Kidney (tissue), 14 donors: ENCODE results near the gene PPM1B. TPM values are rescaled to one million over a fixed set of nuclear protein-coding genes. Genes with fewer than 3 reads are reported as not detected.

Experiments used
- DNase-seq, 5 donors: peaks; one replicate each; pipeline ENCODE4 v3.0.0-alpha.2; 2013 to 2020
- FAIRE-seq: peaks from 2 replicates; lab custom pipeline; 2012; peaks lifted over from hg19 to GRCh38; lab: Jason Lieb, UNC
- H3K27ac ChIP-seq, 2 donors: one replicate each; pipeline ENCODE4 v1.7.0; 2013; ENCODE audit warnings: low read depth in 2 of 2, low read length in 2 of 2, inconsistent platforms in 1 of 2
- H3K27me3 ChIP-seq: one replicate; pipeline ENCODE4 v1.7.1; 2013; ENCODE audit warnings: low read length, inconsistent platforms; ENCODE audit not compliant: control insufficient read depth, insufficient read depth
- H3K36me3 ChIP-seq, 3 donors: one replicate each; pipeline versions ENCODE4 v1.7.0 to v1.7.1; 2013; ENCODE audit warnings: low read length in 3 of 3, control low read depth in 1 of 3, inconsistent platforms in 1 of 3; ENCODE audit not compliant: insufficient read depth in 3 of 3, control insufficient read depth in 2 of 3
- H3K4me1 ChIP-seq, 3 donors: one replicate each; pipeline versions ENCODE4 v1.7.0 to v1.7.1; 2013; ENCODE audit warnings: low read length in 3 of 3, inconsistent platforms in 1 of 3, low read depth in 1 of 3; ENCODE audit not compliant: control insufficient read depth in 2 of 3, insufficient read depth in 2 of 3
- H3K4me3 ChIP-seq, 3 donors: one replicate each; pipeline versions ENCODE4 v1.7.0 to v1.8.1; 2013; ENCODE audit warnings: low read length in 3 of 3, control low read depth in 1 of 3, inconsistent platforms in 1 of 3
- H3K9ac ChIP-seq, 3 donors: one replicate each; pipeline versions ENCODE4 v1.7.0 to v1.7.1; 2013; ENCODE audit warnings: low read length in 3 of 3, control low read depth in 1 of 3, inconsistent platforms in 1 of 3
- H3K9me3 ChIP-seq, 3 donors: one replicate each; pipeline versions ENCODE4 v1.7.0 to v1.7.1; 2013; ENCODE audit warnings: low read length in 3 of 3, control low read depth in 1 of 3, inconsistent platforms in 1 of 3; ENCODE audit not compliant: control insufficient read depth in 2 of 3, insufficient read depth in 1 of 3
- CTCF ChIP-seq: IDR thresholded peaks from 3 replicates; pipeline ENCODE4 v1.5.1; 2012; ENCODE audit warnings: mild to moderate bottlenecking, moderate library complexity, borderline replicate concordance; ENCODE audit not compliant: insufficient read depth; ENCODE audit errors: extremely low read depth
- intact Hi-C: fragments of 100-400 bp; cut with DNase I; formaldehyde crosslinking; loops from one replicate; pipeline ENCODE4 v1.11.1; 2022
- polyA plus RNA-seq: library from polyadenylated mRNA; stranded (reverse); fragments of 350-450 nt; fragmentation: Illumina TruSeq; extraction: RNeasy Lipid Tissue Mini Kit (QIAGEN cat#74804); gene quantifications from one replicate; pipeline ENCODE4 v1.2.3, GENCODE V29; 2014; ENCODE audit warnings: low read depth, low replicate concordance; ENCODE audit not compliant: insufficient read depth
- total RNA-seq: library from RNA; stranded (reverse); fragmentation: NEBNext Ultra II Directional; extraction: Animal tissue kit (Norgen Biotek cat#: 25700); gene quantifications from one replicate; pipeline ENCODE4 v1.2.1, GENCODE V29; 2021
- donor health status: control.
- donor health status: control.
- donor health status: control.
- donor health status: control.
- donor health status: control.
- donor health status: DM: yes; HTN: yes; CAD: no.
- donor health status: Normal renal cell carcinoma (clear cell type).

Gene PPM1B
- total and polyA plus RNA-seq, 2 donors from 2014 or later = 19.8 to 45.9 TPM

GRCh38 chr2:44191739-44192138 is 23.1 kb downstream of the PPM1B start:
- Histone ChIP-seq H3K4me3 (no peak overlapping the region), H3K36me3 (no peaks in the 10 kb centered on the region), H3K9me3 (no peaks in the 10 kb centered on the region), H3K27me3 (no peaks in the 10 kb centered on the region), H3K9ac (no peak overlapping the region), H3K4me1 (peaks cover 0 to 2% (median 0%) of the 10 kb centered on the region in 3 donors), H3K27ac (no peak overlapping the region)
- no peak for DNase-seq
- intact Hi-C loops = no loop called here
- no peak for FAIRE-seq
- TF ChIP-seq CTCF = no peak

GRCh38 chr2:44192646-44193045 is 24.0 kb downstream of the PPM1B start:
- DNase-seq (no peak), FAIRE-seq (no peak)
- no peak for TF ChIP-seq CTCF
- Histone ChIP-seq H3K9me3 (no peaks in the 10 kb centered on the region), H3K36me3 (no peaks in the 10 kb centered on the region), H3K27me3 (no peaks in the 10 kb centered on the region), H3K9ac (no peak overlapping the region), H3K4me1 (peaks cover 0 to 2% (median 0%) of the 10 kb centered on the region in 3 donors), H3K4me3 (no peak overlapping the region), H3K27ac (no peak overlapping the region)
- intact Hi-C loops = no loop called here

- DNase-seq (no peak), FAIRE-seq (no peak)
- Histone ChIP-seq H3K4me3 (no peak overlapping the region), H3K9ac (no peak overlapping the region), H3K27ac (no peak overlapping the region), H3K9me3 (no peaks in the 10 kb centered on the region), H3K4me1 (peaks cover 0 to 2% (median 0%) of the 10 kb centered on the region in 3 donors), H3K27me3 (no peaks in the 10 kb centered on the region), H3K36me3 (no peaks in the 10 kb centered on the region)
- no peak for TF ChIP-seq CTCF
- intact Hi-C loops = no loop called here
Observed at GRCh38 chr2:44195714-44196113, 27.0 kb downstream of the PPM1B start.

- Histone ChIP-seq H3K4me1 (no peaks in the 10 kb centered on the region), H3K36me3 (peaks cover 0 to 4% (median 0%) of the 10 kb centered on the region in 3 donors), H3K9me3 (no peaks in the 10 kb centered on the region), H3K4me3 (no peak overlapping the region), H3K27ac (no peak overlapping the region), H3K9ac (no peak overlapping the region), H3K27me3 (no peaks in the 10 kb centered on the region)
- intact Hi-C loops = no loop called here
- FAIRE-seq (no peak), DNase-seq (no peak)
- TF ChIP-seq CTCF = no peak
Observed at GRCh38 chr2:44197816-44198215, 29.1 kb downstream of the PPM1B start.
